Keratinocyte (primary cell): ENCODE results near the gene TGFBRAP1. TPM values are rescaled to one million over a fixed set of nuclear protein-coding genes. Genes with fewer than 3 reads are reported as not detected.
A peak's percentile ranks its signal among the peaks of the same experiment; 100 is the strongest.

Source experiments
- DNase-seq: peaks from one replicate; pipeline ENCODE4 v3.0.0-alpha.2; 2011; ENCODE audit warnings: low read depth, missing footprints, low spot score
- FAIRE-seq: peaks from 2 replicates; lab custom pipeline; 2011; peaks lifted over from hg19 to GRCh38; lab: Jason Lieb, UNC
- H2AFZ ChIP-seq: 2 replicates; pipeline ENCODE4 v1.6.0; 2012; ENCODE audit warnings: low read length, control low read depth, inconsistent platforms; ENCODE audit not compliant: control insufficient read depth
- H3K27ac ChIP-seq: 2 replicates; pipeline ENCODE4 v1.5.1; 2011; ENCODE audit warnings: low read length; ENCODE audit not compliant: control insufficient read depth, insufficient read depth
- H3K27me3 ChIP-seq: 3 replicates; pipeline ENCODE4 v1.6.0; 2011; ENCODE audit warnings: low read length; ENCODE audit not compliant: control insufficient read depth, insufficient read depth; ENCODE audit errors: extremely low read depth
- H3K36me3 ChIP-seq, 2 experiments: 2 replicates in 1 of 2; 3 replicates in 1 of 2; pipeline ENCODE4 v1.5.1; 2011; ENCODE audit warnings: low read length in 2 of 2, mild to moderate bottlenecking in 1 of 2; ENCODE audit not compliant: control insufficient read depth in 2 of 2, insufficient read depth in 2 of 2; ENCODE audit errors: extremely low read depth in 1 of 2
- H3K4me1 ChIP-seq: 3 replicates; pipeline ENCODE4 v1.5.1; 2011; ENCODE audit warnings: low read length; ENCODE audit not compliant: control insufficient read depth, insufficient read depth; ENCODE audit errors: extremely low read depth
- H3K4me2 ChIP-seq: 3 replicates; pipeline ENCODE4 v1.6.0; 2011; ENCODE audit warnings: low read depth, low read length; ENCODE audit not compliant: control insufficient read depth, insufficient read depth; ENCODE audit errors: extremely low read depth
- H3K4me3 ChIP-seq, 3 experiments: fragments of 200-600 bp in 1 of 3; sonication (generic) in 1 of 3; 2 replicates in 2 of 3; 3 replicates in 1 of 3; pipeline ENCODE4 v1.5.1; 2011 to 2016; ENCODE audit warnings: low read length in 3 of 3, mild to moderate bottlenecking in 3 of 3, control low read depth in 2 of 3, inconsistent platforms in 1 of 3, low read depth in 1 of 3, mixed read lengths in 1 of 3, mixed run types in 1 of 3, moderate library complexity in 1 of 3; ENCODE audit not compliant: control insufficient read depth in 2 of 3, insufficient read depth in 2 of 3; ENCODE audit errors: extremely low read depth in 1 of 3
- H3K79me2 ChIP-seq: 2 replicates; pipeline ENCODE4 v1.6.0; 2012; ENCODE audit warnings: low read length; ENCODE audit not compliant: control insufficient read depth, insufficient read depth
- H3K9ac ChIP-seq: 3 replicates; pipeline ENCODE4 v1.6.0; 2011; ENCODE audit warnings: low read length; ENCODE audit not compliant: control insufficient read depth, insufficient read depth; ENCODE audit errors: extremely low read depth
- H3K9me1 ChIP-seq: 3 replicates; pipeline ENCODE4 v1.6.0; 2011; ENCODE audit warnings: low read length; ENCODE audit not compliant: control insufficient read depth, insufficient read depth; ENCODE audit errors: extremely low read depth
- H3K9me3 ChIP-seq: 2 replicates; pipeline ENCODE4 v1.5.1; 2012; ENCODE audit warnings: low read depth, low read length; ENCODE audit not compliant: control insufficient read depth
- H4K20me1 ChIP-seq: 3 replicates; pipeline ENCODE4 v1.6.0; 2011; ENCODE audit warnings: low read length; ENCODE audit not compliant: control insufficient read depth, insufficient read depth; ENCODE audit errors: extremely low read depth
- CTCF ChIP-seq, 3 experiments: IDR thresholded peaks in 1 of 3; conservative IDR thresholded peaks in 1 of 3; optimal IDR thresholded peaks in 1 of 3; 2 replicates in 2 of 3; 3 replicates in 1 of 3; pipeline versions ENCODE3 to v1.5.1; 2011; ENCODE audit warnings: low read length in 3 of 3, mild to moderate bottlenecking in 3 of 3, moderate library complexity in 2 of 3, control low read depth in 1 of 3, inconsistent platforms in 1 of 3; ENCODE audit not compliant: insufficient read depth in 2 of 3; ENCODE audit errors: extremely low read depth in 1 of 3
- EZH2 ChIP-seq: IDR thresholded peaks from one replicate; pipeline ENCODE4 v1.6.1; 2012; ENCODE audit warnings: inconsistent platforms, mild to moderate bottlenecking, low read length, moderate library complexity
- dilution Hi-C: fragments of 300-500 bp; cut with MboI; formaldehyde crosslinking; loops from one replicate; pipeline ENCODE4 v1.7.0; 2020; ENCODE audit warnings: low sequenced_read_pairs; ENCODE audit not compliant: extremely low pct_ligation_motif_present
- polyA plus RNA-seq, 5 experiments: library from polyadenylated mRNA; depleted of rRNA in 3 of 5; stranded (reverse) in 3 of 5; stranded (forward) in 1 of 5; unstranded in 1 of 5; fragments of >200 nt; gene quantifications; 1 replicate in 1 of 5; 2 replicates in 3 of 5; 3 replicates in 1 of 5; pipeline versions ENCODE4 v1.2.1 to v1.2.3, GENCODE V29; 2011 to 2012; ENCODE audit warnings: missing spikeins in 2 of 5, low read depth in 1 of 5, low replicate concordance in 1 of 5

TGFBRAP1 gene
- polyA plus RNA-seq, 1 donor (not counting 4 experiments of a cell fraction or from before 2014, with no cell fraction given), result 9.3 TPM

- dilution Hi-C loops, result no loop called here
- H3K27ac ChIP-seq, result no peak overlapping the region
- H2AFZ ChIP-seq, result no peak overlapping the region
- no peak overlapping the region for H3K4me2 ChIP-seq
- H3K79me2 ChIP-seq, result no peaks in the 10 kb centered on the region
- H3K36me3 ChIP-seq, result peaks cover 12 to 27% of the 10 kb centered on the region in 2 experiments
- no peaks in the 10 kb centered on the region for H3K9me1 ChIP-seq
- no peaks in the 10 kb centered on the region for H4K20me1 ChIP-seq
- no peaks in the 10 kb centered on the region for H3K9me3 ChIP-seq
- no peak for TF ChIP-seq EZH2
- no peak for TF ChIP-seq CTCF (optimal IDR thresholded peaks at IDR 0.05 in 1 of 3, IDR thresholded peaks at IDR 0.05 in 1 of 3, conservative IDR thresholded peaks at IDR 0.05 in 1 of 3; ENCODE audit: extremely low read depth in 1 of 3, insufficient read depth in 2 of 3, low read length in 3 of 3)
- FAIRE-seq (no peak), DNase-seq (no peak)
- no peak overlapping the region for H3K4me3 ChIP-seq
- H3K27me3 ChIP-seq, result no peaks in the 10 kb centered on the region
- H3K4me1 ChIP-seq, result no peaks in the 10 kb centered on the region
- no peak overlapping the region for H3K9ac ChIP-seq
Measured at GRCh38 chr2:105279126-105279525, 50.4 kb downstream of the TGFBRAP1 start.

DNA sequence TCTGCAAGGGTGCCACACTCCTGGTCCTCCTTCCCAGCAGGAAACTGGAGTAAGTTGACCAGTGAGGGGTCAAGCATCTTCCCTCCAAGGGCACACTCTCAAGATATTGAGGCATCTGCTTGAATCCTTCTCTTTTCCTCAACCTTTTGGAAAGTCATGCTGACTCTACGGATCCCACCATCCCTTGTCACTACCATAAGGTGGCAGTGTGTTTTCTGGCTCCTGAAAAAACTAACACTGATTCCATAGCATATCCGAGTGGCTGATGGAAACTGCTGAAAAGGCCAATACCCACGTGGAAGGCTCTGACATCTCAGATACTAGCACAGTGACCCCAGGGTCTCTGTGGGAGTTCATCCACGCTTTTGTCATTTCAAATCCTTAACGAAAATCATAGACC, 50.9 kb downstream of the TGFBRAP1 start:
- Histone ChIP-seq H3K27me3 (no peaks in the 10 kb centered on the region), H3K79me2 (no peaks in the 10 kb centered on the region), H3K9me3 (no peaks in the 10 kb centered on the region), H3K36me3 (peaks cover 13 to 25% of the 10 kb centered on the region in 2 experiments), H4K20me1 (no peaks in the 10 kb centered on the region), H2AFZ (no peak overlapping the region), H3K4me2 (no peak overlapping the region), H3K4me1 (no peaks in the 10 kb centered on the region), H3K4me3 (no peak overlapping the region), H3K9ac (no peak overlapping the region), H3K27ac (no peak overlapping the region), H3K9me1 (no peaks in the 10 kb centered on the region)
- FAIRE-seq, result no peak
- dilution Hi-C loops, result no loop called here
- no peak for DNase-seq
- TF ChIP-seq CTCF (optimal IDR thresholded peaks at IDR 0.05 in 1 of 3, IDR thresholded peaks at IDR 0.05 in 1 of 3, conservative IDR thresholded peaks at IDR 0.05 in 1 of 3; ENCODE audit: extremely low read depth in 1 of 3, insufficient read depth in 2 of 3, low read length in 3 of 3) (peak in 1 of 3 experiments; percentile 6), EZH2 (no peak)
